Measurements from ENCODE around the gene SCAI. TPM values are rescaled to one million over a fixed set of nuclear protein-coding genes. Genes with fewer than 3 reads are reported as not detected.
"Not testable (repeated sequence)": the region's sequence is repeated elsewhere in the genome, so short reads cannot be mapped to it uniquely, and the experiment has no call there.

SCAI gene
- total RNA-seq, 2 experiments from 2014 or later, result 12.6 to 12.8 TPM

DNA sequence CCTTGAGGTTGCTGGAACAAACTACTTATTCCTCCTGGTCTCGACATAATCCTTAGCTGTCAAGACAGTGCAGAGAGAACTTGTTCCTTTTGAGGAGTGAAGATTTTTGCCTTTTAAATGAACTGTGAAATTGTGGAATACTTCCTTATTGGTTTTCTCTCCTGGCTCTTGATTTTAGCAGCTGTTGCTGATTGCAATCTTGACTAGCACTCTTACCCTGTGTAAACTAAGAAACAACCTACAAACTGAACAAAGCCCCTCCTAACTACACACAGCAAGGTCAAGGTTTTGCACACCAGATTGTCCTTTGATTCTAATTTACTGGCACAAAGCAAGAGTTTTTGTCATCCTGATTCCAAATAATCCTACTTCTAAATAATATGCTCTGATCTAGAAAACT lies 118.4 kb downstream of the SCAI start:
- DNase-seq, result no peak
- no peak for ATAC-seq (ENCODE audit: low read depth)
- POLR2A ChIA-PET, result no interaction called here
- no peak overlapping the region for H3K4me3 Mint-ChIP-seq
- H3K9me3 Mint-ChIP-seq, result no peaks in the 10 kb centered on the region
- peaks cover 2% of the 10 kb centered on the region for H3K4me1 Mint-ChIP-seq
- H3K36me3 Mint-ChIP-seq, result peaks cover 12% of the 10 kb centered on the region
- no peak overlapping the region for H3K27ac Mint-ChIP-seq
- no peaks in the 10 kb centered on the region for H3K27me3 Mint-ChIP-seq

DNA sequence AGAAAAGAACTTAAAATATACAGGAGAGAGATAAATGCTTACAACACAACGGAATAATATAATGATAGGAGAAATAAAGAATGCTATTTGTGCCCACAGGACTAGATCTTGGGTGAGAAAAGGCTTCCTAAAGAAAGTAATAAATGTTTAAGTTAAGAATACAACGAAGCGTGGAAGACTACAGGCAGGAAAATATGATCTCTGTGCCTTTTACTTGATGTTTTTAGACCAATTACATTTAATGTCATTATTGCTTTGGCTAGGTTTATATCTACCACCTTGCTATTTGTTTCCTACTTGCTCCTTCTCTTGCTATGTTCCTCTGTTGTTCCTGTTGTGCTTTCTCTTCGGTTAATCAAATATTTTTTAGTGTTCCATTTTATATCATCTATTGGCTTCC lies 122.3 kb downstream of the SCAI start:
- POLR2A ChIA-PET, result no interaction called here
- no peak for ATAC-seq (ENCODE audit: low read depth)
- Mint-ChIP-seq H3K27me3 (no peaks in the 10 kb centered on the region), H3K27ac (no peak overlapping the region), H3K4me1 (peaks cover 2% of the 10 kb centered on the region), H3K36me3 (peaks cover 19% of the 10 kb centered on the region), H3K4me3 (no peak overlapping the region), H3K9me3 (no peaks in the 10 kb centered on the region)
- no peak for DNase-seq

DNA sequence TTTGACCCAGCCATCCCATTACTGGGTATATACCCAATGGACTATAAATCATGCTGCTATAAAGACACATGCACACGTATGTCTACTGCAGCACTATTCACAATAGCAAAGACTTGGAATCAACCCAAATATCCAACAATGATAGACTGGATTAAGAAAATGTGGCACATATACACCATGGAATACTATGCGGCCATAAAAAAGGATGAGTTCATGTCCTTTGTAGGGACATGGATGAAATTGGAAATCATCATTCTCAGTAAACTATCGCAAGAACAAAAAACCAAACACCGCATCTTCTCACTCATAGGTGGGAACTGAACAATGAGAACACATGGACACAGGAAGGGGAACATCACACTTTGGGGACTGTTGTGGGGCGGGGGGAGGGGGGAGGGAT lies 127.7 kb downstream of the SCAI start:
- DNase-seq; H3K4me3 Mint-ChIP-seq; ATAC-seq (ENCODE audit: low read depth); H3K27me3 Mint-ChIP-seq; H3K27ac Mint-ChIP-seq; POLR2A ChIA-PET; H3K4me1 Mint-ChIP-seq; H3K9me3 Mint-ChIP-seq: not testable (repeated sequence)
- H3K36me3 Mint-ChIP-seq, result peaks cover 17% of the 10 kb centered on the region

DNA sequence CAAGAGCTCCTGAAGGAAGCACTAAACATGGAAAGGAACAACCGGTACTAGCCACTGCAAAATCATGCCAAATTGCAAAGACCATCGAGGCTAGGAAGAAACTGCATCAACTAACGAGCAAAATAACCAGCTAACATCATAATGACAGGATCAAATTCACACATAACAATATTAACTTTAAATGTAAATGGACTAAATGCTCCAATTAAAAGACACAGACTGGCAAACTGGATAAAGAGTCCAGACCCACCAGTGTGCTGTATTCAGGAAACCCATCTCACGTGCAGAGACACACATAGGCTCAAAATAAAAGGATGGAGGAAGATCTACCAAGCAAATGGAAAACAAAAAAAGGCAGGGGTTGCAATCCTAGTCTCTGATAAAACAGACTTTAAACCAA lies 131.3 kb downstream of the SCAI start:
- H3K27ac Mint-ChIP-seq, result not testable (repeated sequence)

DNA sequence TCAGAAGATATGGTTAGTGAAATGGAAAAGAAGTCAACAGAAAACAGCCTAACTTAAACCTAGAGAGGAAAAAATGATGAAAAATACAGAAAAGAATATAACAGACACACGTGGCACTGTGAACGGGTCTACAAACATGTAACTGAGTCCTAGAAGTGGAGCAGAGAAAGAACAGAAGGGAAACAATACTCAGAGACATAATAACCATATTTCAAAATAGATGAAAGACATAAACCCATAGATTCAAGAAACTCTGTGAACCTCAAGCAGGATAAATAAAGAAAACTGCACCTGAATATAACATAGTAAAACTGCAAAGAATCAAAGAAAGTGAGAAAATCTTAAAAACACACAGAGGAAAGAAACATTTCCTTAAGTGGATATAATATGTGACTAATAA lies 134.7 kb downstream of the SCAI start:
- DNase-seq (no peak), ATAC-seq (ENCODE audit: low read depth) (no peak)
- Mint-ChIP-seq H3K9me3 (no peaks in the 10 kb centered on the region), H3K4me3 (no peak overlapping the region), H3K36me3 (peaks cover 13% of the 10 kb centered on the region), H3K27ac (no peak overlapping the region), H3K27me3 (no peaks in the 10 kb centered on the region), H3K4me1 (no peaks in the 10 kb centered on the region)
- POLR2A ChIA-PET, result no interaction called here

More for the DNA sequence above, 131.3 kb downstream of the SCAI start:
- H3K4me3 Mint-ChIP-seq; H3K9me3 Mint-ChIP-seq; H3K27me3 Mint-ChIP-seq; DNase-seq; ATAC-seq (ENCODE audit: low read depth); H3K4me1 Mint-ChIP-seq; POLR2A ChIA-PET: not testable (repeated sequence)
- H3K36me3 Mint-ChIP-seq, result peaks cover 19% of the 10 kb centered on the region

DNA sequence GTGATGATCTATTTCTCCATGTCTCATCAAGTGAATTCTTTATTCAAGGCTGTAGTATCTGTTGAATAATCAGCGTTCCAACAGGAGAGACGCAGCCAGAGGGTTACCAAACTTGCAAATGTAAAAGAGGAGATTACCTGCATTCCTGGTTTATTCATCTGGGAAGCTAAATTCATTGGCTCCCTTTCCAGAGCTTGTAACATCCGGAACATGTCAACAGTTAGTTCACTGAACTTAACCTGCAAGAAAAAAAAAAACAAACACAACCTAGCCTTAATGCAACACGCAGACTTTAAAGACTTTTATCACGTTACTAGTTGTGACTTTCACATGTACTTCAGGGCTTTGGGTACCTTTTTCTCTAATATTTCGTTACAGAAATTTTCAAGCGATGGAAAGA lies 140.0 kb downstream of the SCAI start:
- Mint-ChIP-seq H3K9me3 (no peaks in the 10 kb centered on the region), H3K27ac (no peak overlapping the region), H3K4me1 (no peaks in the 10 kb centered on the region), H3K27me3 (no peaks in the 10 kb centered on the region), H3K36me3 (no peaks in the 10 kb centered on the region), H3K4me3 (no peak overlapping the region)
- no peak for DNase-seq
- ATAC-seq (ENCODE audit: low read depth), result no peak
- POLR2A ChIA-PET, result no interaction called here

DNA sequence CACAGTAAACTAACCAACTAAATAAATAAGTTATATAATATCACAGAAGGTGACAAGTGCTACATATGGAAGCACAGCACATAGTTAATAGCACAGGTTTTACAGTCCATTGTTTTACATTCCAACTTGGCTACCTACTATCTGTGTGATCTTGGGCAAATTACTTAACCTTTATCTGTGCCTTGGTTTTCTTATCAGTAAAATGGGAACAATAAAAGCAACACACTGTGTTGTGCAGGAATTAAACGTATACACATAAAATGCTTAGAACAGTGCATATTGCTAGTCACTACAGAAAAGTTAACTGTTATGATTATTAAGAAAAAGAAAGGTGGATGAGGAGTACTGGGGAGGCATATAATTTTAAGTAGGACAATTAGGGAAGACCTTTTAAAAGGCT lies 159.6 kb downstream of the SCAI start:
- Mint-ChIP-seq H3K36me3 (peaks cover 13% of the 10 kb centered on the region), H3K9me3 (no peaks in the 10 kb centered on the region), H3K27me3 (no peaks in the 10 kb centered on the region), H3K4me1 (no peaks in the 10 kb centered on the region), H3K4me3 (no peak overlapping the region), H3K27ac (no peak overlapping the region)
- ATAC-seq (ENCODE audit: low read depth), result no peak
- no peak for DNase-seq
- POLR2A ChIA-PET, result no interaction called here

DNA sequence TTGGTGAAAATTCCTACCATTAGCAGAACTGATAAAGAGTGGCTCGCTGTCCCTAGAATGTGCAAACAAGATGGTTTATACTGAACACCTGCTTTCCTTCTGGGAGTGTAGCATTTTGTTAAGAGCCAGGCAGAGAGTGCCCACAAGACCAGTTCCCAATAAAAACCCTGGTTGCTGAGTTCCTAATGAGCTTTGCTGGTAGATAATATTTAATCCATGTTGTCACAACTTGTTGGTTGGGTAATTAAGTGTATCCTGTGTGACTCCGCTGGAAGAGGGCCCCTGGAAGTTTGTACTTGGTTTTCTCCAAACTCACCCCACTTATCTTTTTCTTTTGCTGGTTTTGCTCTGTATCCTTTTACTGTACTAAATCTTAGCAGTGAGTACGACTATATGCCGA lies 162.9 kb downstream of the SCAI start:
- no peak for DNase-seq
- no peaks in the 10 kb centered on the region for H3K27me3 Mint-ChIP-seq
- H3K4me1 Mint-ChIP-seq, result no peaks in the 10 kb centered on the region
- H3K4me3 Mint-ChIP-seq, result no peak overlapping the region
- no peaks in the 10 kb centered on the region for H3K9me3 Mint-ChIP-seq
- POLR2A ChIA-PET, result no interaction called here
- H3K27ac Mint-ChIP-seq, result no peak overlapping the region
- H3K36me3 Mint-ChIP-seq, result peaks cover 12% of the 10 kb centered on the region
- no peak for ATAC-seq (ENCODE audit: low read depth)

DNA sequence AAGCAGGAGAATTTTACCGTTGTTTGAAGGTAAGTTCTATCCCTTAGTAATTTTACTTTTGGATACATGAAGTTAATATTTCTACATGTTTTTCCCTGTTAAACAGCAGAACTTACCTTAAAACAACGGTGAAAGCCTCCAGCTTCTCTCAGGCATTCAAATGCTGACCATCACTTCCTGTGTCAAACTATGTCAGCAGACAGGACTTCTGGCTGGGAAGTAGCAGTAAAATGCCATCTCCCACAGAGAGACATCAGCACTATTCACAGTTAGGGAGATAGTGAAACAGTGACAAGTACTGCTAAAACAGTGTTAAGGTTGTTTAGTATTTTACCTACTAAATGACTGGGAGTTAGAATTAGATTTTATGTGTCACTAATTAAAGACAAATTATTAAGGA lies 168.2 kb downstream of the SCAI start:
- Mint-ChIP-seq H3K4me3 (no peak overlapping the region), H3K27ac (no peak overlapping the region), H3K9me3 (no peaks in the 10 kb centered on the region), H3K36me3 (peaks cover 14% of the 10 kb centered on the region), H3K27me3 (no peaks in the 10 kb centered on the region), H3K4me1 (peaks cover 1% of the 10 kb centered on the region)
- POLR2A ChIA-PET, result no interaction called here
- ATAC-seq (ENCODE audit: low read depth) (no peak), DNase-seq (no peak)

DNA sequence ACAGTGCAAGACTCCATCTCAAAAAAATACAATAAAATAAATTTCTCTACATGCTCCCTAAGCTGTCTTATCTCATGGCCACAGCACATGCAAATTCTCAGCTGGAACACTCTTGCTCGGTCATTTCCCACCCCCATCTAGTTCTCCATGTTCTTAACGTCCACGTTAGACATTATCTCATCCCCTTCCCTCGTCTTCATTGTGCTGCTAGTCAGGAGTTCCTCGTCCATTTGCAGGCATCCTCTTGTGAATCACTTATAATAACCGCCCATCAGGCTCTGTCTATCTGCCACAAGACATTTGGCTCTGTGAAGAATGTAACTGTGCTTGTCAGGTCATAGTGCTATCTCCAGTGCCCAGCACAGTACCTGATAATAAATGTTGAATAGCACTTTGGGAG lies 169.5 kb downstream of the SCAI start:
- peaks cover 13% of the 10 kb centered on the region for H3K36me3 Mint-ChIP-seq
- no peak overlapping the region for H3K27ac Mint-ChIP-seq
- DNase-seq (no peak), ATAC-seq (ENCODE audit: low read depth) (no peak)
- no peaks in the 10 kb centered on the region for H3K27me3 Mint-ChIP-seq
- H3K4me3 Mint-ChIP-seq, result no peak overlapping the region
- no peaks in the 10 kb centered on the region for H3K9me3 Mint-ChIP-seq
- H3K4me1 Mint-ChIP-seq, result peaks cover 1% of the 10 kb centered on the region
- POLR2A ChIA-PET, result interaction anchor here (0.7 kb wide), 1 partner anchor 29 kb away, joined by 3 read pairs; no protein-coding TSS in a partner anchor

DNA sequence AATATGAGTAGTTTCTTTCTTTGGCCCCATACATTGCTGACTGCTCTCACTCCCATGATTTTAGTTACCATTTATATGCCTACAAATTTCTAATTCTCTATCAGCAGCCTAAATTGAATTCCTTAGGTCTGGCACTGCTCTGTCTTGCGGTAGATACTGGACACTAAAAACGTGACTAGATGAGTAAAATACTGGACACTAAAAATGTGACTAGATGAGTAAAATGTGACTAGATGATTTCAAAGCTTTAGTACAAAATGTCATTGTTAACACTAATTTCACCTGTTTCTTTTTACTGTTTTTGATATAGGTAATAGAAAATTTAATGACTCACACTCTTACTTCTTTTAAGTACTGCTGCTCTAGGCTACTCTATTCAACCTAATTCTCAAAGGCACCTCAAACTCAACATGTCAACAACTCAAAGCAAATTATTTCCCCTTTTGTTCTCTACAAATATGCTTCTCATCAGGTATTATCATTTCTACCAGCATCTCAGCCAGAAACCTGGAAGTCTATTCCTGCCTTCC lies 171.0 kb downstream of the SCAI start:
- no peak for ATAC-seq (ENCODE audit: low read depth)
- peaks cover 16% of the 10 kb centered on the region for H3K36me3 Mint-ChIP-seq
- H3K27me3 Mint-ChIP-seq, result no peaks in the 10 kb centered on the region
- no peaks in the 10 kb centered on the region for H3K9me3 Mint-ChIP-seq
- DNase-seq, result no peak
- H3K27ac Mint-ChIP-seq, result no peak overlapping the region
- H3K4me3 Mint-ChIP-seq, result no peak overlapping the region
- POLR2A ChIA-PET, result no interaction called here
- peaks cover 1% of the 10 kb centered on the region for H3K4me1 Mint-ChIP-seq

DNA sequence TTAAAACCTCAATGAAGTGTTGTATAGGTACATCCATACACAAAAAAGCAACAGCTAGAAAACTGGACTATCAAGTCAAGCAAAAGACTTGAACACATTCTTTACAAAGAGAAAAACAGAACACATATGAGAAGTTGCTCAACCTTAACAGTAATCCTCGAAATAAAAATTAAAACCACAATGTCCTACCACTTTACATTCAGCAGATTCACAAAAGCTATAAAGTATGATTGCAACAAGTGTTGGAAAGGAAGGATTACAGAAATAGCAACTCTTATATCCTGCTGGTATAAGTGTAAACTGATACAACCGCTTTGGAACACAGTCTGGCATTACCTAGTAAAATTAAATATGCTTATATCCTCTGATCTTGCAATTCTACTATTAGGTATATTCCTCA lies 173.9 kb downstream of the SCAI start:
- peaks cover 11% of the 10 kb centered on the region for H3K4me1 Mint-ChIP-seq
- peaks cover 14% of the 10 kb centered on the region for H3K36me3 Mint-ChIP-seq
- H3K4me3 Mint-ChIP-seq, result no peak overlapping the region
- H3K27me3 Mint-ChIP-seq, result no peaks in the 10 kb centered on the region
- no peaks in the 10 kb centered on the region for H3K9me3 Mint-ChIP-seq
- no peak overlapping the region for H3K27ac Mint-ChIP-seq
- DNase-seq (no peak), ATAC-seq (ENCODE audit: low read depth) (no peak)
- POLR2A ChIA-PET, result no interaction called here

DNA sequence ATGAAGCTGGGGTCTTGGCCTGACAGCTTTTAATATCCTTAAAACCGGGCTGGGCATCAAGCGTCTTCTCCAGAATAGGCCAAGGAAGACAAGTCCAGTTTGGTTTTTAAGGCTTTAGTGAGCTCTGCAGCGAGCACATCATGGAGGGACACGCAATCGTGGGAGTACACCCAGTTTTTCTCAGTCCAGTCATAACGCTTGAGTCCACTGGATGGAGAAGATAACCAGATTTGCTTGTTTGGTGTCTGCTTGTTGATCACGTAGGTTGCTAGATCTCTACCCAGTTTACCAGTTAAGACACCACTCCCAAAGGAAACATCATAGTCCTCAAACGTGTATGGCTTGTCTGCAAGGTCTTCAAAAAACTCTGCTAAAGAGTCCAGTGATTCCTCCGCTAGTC lies 175.1 kb downstream of the SCAI start:
- Mint-ChIP-seq H3K27ac (no peak overlapping the region), H3K4me1 (peaks cover 18% of the 10 kb centered on the region), H3K4me3 (no peak overlapping the region), H3K36me3 (peaks cover 14% of the 10 kb centered on the region), H3K9me3 (no peaks in the 10 kb centered on the region), H3K27me3 (no peaks in the 10 kb centered on the region)
- no peak for ATAC-seq (ENCODE audit: low read depth)
- POLR2A ChIA-PET, result no interaction called here
- no peak for DNase-seq

DNA sequence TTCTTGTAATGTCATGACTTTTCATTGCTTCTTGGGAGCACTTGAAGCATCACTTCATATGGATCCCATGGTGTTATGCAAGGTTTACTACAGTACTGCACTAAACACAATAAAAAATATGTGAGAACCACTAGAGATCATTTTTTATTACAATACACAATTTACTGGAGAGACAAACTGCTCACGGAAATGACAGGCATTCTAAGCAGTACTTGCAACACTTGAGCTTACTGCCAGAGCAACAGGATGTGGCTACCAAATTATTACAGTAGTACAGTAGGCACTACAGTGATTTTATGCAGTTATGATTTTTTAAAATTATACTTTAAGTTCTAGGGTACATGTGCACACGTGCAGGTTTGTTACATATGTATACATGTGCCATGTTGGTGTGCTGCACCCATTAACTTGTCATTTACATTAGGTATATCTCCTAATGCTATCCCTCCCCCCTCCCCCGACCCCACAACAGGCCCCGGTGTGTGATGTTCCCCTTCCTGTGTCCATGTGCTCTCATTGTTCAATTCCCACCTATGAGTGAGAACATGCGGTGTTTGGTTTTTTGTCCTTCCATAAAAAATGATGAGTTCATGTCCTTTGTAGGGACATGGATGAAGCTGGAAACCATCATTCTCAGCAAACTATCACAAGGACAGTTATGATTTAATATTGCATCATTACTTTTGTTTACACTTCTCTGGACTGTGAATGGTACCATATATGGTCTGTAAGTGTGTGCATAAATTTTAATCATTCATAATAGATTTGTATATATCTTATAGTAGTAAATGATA lies 177.4 kb downstream of the SCAI start:
- H3K4me3 Mint-ChIP-seq, result peak overlapping the region; percentile 76
- not testable (repeated sequence) for H3K27me3 Mint-ChIP-seq, DNase-seq, H3K36me3 Mint-ChIP-seq, H3K9me3 Mint-ChIP-seq
- peak overlapping the region; percentile 92 for H3K27ac Mint-ChIP-seq
- ATAC-seq (ENCODE audit: low read depth), result peak; percentile 98
- peaks cover 18% of the 10 kb centered on the region for H3K4me1 Mint-ChIP-seq
- POLR2A ChIA-PET, result interaction anchor here (0.6 to 2.9 kb wide), 6 partner anchors 25 to 178 kb away, joined by 3 to 28 read pairs (median 6); partner anchors contain the start of genes GOLGA1 and SCAI

Data from activated naive CD8-positive, alpha-beta T cell treated with anti-CD3 and anti-CD28 coated beads, Interleukin-2, amount 10 ng/mL, durations not matched to agents 7 days and 5 days (primary cell).